NCI-H2227 (cell line): ENCODE measurements around the gene SND1.

Experiments
- DNase-seq: peaks from one replicate; lab custom pipeline; 2025; ENCODE audit not compliant: unreplicated experiment; lab: John Stamatoyannopoulos, UW

SND1 gene

DNA sequence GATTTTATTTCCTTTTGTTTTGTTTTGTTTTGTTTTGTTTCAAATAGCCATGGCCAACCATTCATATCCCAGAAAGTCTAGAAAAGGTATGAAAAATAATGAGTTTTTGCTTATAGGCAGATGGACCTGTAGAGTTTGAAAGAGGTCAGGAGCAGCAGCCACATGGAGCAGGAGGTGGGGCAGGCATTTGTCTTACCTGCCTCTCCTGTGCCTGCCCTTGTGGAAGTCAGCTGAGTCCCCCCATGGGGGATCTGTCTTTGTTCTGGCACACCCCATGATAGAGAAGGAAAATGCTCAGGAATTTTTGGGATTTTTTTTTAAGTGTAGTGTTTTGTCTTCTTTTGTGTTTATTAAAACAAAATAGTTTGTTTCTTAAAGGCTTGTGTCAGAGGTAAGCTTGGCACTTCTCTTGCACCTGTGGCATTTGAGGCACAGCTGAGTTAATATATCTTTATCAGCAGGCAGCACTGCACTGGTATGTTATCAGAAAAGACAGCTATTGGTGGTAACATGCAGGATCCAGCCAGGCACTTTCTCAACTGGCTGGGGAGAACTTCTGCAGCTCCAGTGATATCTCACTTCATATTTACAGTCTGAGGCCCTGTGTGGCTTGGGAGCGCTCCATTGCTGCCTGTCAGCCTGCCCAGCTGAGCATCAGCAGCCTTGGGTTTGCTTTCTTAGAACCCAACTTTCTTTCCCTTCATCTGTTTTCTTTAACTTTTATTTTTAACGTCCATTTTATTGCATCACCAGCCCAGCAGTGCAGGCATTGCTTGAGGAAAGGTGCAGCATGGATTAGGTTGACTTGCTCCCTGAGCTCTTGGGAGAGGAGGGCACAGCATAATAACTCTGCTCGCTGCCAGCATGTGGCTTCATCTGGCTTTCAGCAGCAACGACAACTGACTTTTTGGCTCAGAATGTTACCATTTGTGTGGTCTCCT, 334.9 kb downstream of the SND1 start:
- DNase-seq, result no peak

DNA sequence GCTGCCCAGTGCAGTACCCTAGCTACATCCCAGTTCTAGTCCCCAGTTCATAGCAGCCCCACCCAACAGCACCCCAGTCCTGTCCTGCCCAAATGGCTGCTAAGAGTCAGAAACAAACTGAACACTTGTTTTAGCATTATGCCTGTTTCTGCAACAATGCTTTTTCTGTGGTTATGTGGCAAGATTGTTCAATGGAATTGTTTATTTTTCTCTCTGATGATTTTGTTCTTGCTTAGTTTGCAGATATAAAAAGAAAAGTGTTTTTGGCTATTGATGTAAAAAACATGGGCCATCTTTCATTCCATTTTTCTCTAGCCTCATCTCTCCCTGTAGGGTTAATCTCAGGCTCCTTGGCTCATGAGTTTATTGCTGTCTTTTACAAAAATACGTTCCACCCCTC, 336.8 kb downstream of the SND1 start:
- DNase-seq, result no peak

DNA sequence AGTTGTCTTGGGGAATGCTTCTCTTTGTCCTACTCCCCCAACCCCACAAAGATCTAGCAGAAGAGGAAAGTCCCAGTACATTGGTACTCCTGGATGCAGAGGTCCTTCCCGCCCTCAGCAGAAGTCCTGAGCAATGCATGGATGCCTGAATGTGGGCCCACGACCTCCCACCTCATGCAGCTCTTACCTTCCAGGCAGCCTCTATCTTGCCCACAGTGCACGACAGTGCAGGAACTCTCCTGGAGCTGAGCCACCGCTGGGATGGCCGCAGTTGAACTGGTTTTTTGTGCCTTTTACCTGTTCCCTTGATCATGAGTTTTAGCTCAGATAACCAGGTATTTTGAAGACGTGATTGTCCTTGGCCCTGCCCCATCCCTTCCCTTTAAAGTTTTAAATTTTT, 341.3 kb downstream of the SND1 start:
- no peak for DNase-seq

DNA sequence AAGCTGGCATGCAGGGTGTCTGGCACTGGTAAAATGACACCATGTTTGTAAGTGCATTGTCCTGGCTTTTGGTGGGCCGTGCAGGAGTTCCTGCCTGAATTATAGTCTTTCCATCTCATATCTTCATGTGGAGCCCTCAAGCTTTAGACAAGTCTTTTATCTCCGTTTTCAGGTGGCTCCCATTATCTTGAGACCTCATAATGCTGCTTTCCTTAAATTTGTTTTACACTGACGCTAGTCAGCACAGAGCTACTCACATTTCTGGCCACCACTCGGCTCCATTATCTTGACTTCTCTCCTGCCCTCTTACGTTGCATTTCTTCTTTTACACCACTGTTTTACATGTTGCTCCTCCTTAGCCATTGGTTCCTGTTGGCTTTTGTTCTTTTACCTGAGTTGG, 342.0 kb downstream of the SND1 start:
- no peak for DNase-seq

DNA sequence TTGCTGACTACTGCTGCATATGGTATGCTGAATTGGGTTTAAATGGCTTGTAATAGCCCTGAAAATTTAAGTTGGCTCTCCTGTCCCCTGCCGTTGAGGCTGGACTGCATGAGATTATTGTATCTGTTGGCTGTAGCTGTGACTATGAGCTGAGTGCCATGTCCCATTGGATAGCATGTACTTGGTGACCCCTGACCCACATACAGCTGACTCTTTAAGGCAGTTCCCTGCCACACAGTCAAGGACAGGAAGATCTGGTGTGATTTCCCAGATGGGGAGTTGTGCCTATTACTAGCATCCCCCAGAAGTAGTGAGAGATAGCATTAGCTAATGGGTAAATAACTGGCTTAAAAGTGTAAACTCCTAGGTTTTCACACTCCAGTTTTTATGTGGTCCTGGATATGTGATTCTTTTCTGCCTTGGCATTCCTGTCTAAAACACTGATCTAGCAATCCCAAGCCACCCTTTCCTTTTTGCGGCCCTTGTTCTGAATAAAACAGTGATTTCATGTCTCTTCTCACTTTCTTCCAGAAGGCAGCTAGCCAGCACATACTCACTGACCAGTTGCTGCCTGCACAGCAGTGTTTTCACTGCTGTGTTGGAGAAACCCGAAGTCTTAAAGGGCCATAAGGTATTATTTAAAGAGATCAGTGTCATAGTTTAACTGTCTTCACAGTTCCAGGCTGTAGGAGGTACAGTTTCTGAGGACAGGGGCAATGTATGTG, 343.3 kb downstream of the SND1 start:
- no peak for DNase-seq

DNA sequence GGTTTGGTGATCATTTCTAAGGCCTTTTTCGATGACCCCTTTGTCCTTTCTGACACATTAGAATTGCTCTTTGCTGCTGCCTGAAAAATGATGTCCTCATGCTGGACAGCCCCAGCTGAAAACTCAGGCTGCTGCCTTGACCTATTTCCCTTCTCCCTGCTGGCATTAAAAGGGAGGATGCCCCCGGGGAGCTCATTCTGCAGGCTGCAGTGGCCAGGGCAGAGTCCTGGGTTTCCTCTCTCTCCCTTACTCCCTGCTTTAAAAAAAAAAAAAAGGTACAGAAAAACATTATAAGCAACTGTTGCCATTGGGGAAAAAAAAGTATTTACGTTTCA, 343.9 kb downstream of the SND1 start:
- DNase-seq, result no peak

DNA sequence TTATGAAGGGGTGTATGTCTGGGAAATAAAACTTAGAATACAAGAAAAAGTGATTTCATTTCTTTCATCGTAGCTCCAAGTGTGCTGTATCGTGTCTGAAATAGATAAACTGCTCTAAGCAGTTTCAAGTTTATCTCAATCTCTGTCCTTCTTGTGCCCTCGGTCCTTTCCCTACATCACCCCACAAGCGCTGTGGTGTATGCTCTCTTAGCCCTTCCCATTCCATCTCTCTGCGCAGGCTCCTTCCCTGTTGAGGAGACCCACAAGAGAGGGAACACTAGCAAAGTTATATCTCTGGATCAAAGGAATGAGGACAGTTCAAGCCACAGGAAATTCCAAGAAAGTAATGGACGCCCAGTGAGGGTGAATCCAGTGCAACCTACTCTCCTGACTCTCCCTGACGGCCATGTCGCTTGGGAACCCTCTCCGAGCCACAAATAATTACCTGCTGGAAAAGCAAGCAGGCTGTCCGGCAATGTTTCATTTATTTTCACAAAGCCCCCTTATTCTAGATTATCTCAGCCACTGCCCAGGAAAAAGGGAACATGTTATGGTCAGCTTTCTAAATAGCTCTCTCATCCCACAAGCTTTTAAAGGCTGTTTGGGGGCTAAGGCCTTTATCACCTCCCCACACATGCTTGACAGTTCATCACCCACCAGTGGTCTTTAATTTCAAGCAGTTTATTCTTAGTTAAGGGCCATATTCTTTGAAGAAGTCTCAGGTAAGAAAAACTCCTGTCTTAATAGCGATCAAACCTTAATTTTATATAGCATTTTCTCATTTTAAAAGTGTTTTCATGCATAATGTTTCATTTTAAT, 344.5 kb downstream of the SND1 start:
- DNase-seq, result no peak

DNA sequence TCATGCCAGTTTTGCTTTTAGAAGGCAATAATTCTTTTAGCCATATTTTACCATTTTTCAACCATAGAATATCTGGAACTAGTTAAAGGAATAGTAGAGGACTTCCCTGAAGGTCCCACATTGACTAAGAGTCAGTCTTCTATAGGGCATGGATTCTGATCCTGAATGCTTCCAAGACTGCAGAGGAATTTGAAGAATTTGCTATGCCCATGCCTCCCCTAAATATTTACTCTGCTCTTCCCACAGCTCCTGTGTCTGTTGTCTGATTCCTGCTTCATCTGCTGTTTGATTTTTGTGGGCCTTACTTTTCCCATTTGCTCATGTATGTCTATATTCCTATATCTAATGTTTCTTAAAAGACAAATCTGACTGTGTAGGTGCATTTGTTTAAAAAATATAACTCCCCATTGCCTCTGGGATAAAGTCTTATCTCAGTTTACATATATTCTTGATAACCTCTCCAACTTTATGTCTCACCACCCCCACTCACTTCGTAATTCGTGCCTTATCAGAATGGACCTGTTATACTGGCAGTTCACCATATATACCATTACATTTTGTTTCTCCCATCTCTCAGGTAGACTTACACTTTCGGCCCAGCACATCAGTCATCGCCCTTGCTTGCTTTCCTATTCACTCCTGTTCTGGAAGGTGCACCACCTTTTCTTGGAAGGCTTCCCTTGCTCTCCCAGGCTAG, 345.4 kb downstream of the SND1 start:
- no peak for DNase-seq

DNA sequence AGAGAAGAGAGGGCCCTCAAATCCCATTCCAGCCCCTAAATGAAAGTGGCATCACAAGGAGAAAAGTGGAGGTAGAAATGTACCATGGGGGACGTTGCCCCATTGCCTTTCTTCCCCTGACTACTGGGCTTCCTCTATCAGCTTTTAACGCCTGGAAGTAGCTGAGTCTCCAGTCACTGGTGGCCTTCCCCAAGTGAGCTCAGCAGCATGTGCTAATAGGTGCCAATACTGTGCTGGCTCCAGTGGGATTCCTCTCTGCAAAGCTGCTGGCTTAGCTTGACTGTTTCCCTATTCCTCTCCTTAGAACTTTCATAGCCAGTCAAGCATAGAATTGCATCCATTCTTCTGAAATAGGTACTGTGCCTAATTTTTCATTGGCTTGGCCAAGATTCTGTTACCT, 346.7 kb downstream of the SND1 start:
- DNase-seq, result no peak

DNA sequence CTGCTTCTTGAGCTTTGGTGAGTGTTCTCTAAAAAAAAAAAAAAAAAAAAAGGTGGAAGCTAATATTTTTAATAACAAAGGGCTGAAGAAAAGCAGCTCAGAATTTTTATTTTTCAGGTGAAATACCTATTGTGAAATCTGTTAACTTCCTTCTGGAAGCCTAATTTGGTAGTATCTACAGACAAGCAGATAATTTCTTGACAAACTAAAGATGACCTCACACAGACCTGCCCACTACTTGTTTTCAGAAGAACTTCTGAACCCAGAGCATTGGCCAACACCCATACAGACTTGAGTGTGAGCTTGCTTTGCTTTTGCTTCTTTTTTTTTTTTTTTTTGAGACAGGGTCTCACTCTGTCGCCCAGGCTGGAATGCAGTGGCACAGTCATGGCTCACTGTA, 348.1 kb downstream of the SND1 start:
- no peak for DNase-seq

DNA sequence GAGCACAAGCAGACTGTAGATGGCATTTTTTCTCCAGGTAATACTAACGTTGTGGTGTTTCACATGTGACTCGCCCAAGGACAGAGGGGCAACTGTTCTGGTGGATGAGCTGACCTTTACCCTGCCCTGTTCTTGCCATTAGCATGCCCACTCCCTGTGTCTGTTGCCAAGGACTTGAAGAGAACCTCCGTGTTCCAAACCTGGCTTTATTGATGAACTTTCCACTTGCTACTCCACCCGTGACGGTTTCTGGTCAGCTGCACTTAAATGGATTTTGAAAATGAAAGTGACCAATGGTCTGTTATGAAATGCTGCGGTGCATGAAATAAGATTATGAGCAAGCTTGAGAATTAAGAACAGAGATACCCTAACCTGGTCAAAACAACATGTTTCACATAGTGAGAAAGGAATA, 348.9 kb downstream of the SND1 start:
- DNase-seq, result no peak

DNA sequence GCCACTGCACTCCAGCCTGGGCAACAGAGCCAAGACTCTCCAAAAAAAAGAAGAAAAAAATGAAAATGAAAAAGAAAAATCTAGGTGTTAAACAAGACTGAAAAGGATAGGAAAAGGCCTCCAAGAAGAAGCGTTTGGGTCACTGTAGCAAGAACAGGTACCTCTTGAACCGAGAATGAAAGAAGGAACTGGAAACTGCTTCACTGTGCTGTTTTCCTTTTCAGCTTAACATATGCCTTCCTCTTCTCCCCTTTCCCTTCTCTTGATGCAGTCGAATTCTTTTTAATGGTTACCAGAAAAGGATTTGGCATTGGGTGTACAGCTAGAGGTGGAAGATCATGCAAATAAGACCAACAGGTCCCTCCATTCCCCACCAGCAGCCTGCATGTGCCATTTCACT, 351.2 kb downstream of the SND1 start:
- no peak for DNase-seq

DNA sequence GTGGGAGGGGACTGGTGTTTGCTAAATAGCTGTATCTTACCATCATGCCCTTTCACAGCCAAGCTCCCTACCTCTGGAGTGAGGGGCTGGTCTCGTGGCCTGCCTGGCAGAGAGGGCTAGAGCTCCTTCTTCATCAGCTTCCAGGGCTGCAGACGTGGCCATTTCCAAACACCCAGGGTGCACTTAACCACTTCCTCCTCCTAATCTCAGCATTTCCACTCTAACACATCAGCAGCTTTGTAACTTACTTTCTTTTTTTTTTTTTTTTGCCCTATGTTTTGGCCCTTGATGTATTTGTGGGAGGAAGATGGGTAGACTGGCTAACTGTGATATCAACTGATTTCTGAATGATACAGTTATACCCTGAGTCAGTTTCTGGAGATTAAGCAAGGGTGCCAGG, 351.8 kb downstream of the SND1 start:
- DNase-seq, result no peak

DNA sequence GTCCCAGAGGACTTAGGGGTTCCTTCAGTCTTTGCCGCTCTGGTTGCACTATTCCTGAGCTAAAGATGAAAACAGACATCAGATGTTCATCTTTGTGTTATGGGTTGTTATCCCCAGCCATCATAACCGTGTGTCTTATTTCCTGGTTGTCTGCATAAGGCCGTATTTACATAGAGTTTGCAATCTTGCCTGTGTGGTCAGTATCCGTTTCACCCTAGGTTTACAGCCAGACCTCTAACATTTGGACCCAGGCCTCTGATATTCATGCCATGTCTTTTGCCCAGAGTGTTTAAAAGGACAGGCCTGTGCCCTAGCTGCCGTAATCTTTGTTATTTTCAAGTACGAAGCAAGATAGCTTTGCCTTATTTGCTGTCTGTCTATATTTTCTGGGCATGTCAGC, 352.6 kb downstream of the SND1 start:
- DNase-seq, result no peak

DNA sequence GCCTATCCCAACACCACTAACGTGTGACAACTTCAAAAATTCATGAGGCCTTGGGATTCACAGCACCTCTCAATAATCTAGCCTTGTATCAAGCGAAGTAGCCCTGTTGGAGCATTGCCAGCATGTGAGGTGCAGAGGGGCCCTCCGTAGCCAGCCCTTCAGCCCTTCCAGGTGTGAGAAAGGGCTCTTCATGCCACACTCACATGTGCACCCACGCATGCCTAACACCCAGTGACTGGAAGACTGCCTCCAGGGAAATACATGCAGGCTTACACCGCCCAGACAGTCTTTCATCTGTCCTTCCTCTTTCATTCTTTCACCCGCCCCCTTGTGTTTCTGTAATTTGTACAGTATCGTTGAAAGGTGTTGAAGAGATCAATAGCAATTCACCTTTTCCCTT, 353.1 kb downstream of the SND1 start:
- no peak for DNase-seq

DNA sequence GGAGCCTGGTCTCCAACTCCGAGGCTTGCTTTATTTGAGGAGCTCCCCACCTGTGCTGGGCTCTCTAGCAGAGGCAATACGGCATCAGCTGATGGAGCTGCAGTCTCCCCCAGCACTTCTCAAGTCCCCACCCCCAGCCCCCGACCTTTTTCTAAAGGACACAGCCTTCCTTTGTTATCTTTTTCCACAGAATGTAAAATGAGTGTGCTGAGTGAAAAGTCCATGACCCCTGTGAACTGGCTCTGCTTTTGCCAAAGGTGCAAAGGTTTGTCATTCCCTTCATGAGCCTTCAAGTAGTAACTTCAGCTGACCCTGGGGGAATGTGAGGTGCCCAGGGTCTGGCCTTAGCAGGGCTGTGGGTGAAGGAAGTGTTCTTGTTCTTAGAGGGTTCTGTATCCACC, 353.8 kb downstream of the SND1 start:
- DNase-seq, result no peak

DNA sequence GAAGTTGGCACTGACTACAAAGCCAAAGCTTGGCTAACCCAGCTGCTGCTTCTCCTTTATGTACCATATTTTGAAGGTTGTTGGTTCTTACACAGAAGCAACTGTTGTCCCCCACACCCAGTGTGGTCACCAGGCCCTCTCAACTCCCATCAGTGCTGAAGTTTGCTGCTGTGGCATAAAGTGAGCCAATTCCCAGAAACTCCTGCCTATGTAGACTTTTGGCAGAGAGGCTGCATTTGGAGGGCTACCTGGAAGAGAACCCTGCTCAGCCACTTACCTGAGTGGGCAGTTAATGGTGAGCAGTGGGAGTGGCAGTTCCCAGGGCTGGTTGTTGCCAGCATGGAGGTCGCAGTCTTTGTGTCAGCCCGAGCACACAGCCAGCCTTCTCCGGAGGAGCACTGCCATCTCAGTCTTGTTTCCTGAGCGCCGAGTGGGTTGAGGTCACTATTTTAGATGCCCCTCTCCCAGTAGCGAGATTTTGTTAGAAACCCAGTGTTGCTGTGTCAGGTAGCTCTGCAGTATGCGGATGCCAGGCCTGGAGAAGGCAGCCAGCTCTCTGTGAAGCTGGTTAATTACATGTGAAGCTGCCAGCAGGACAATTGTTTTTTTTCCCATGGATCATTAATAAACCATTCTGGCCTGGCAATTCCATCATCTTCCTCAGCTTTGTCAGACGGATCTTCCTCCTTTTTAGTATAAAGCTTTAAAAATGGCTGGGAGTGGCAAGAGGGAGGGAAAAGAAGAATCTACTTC, 354.7 kb downstream of the SND1 start:
- DNase-seq, result no peak

DNA sequence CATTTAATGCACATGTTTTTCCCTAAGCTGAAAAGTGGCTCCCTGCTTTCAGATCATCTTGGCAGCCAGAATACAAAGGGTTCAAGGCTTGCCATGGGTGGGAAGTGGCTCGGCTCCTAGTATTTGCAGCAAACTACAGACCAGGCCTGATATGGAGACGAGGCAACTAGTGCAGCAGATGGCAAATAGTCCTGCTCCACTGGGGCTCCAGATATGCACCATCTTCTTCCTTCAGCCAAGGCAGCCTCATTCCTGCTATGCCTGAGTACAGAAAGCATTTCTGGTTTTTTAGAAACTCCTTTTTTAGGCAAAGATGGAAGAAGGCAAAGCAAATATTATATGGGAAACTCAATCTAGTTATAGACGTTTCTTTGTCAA, 355.3 kb downstream of the SND1 start:
- no peak for DNase-seq

DNA sequence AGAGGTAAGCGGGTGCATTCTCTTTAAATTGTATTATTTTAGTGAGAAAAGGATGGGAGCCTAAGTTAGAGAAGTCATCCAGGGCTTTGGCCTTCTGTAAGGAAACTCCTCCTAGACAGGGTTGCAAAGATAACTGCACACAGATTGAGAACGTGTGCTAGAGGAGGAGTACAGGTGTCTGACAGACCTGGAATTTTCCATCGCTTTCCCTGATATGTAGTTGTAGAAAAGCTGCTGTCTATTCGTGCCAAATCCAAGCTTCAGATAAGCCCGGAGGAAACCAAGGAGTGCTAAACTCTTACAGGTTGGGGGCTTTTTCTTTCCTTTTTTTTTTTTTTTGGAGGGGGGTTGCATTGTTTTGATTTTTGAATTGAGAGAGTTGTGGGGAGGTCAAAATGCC, 356.1 kb downstream of the SND1 start:
- no peak for DNase-seq

DNA sequence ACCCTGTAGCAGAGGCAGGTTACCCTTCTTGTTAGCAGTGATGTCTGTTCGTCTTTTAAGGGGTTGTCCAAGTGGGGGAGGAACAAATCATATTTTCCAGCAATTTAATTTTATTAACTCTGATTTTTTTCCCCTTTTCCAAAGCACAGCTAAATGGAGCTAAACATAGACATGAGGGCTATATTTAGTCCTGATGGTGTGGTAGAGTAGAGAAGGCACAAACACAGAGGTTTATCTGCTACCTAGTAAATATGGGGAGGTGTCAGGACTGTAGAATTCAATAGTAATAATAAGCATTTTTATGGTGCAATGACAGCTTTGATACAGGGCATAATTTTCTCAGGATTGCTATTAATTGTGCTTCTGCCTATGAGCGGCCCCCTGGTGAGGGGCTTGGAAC, 356.8 kb downstream of the SND1 start:
- no peak for DNase-seq
